Placental pericyte (primary cell): ENCODE data around the gene DBH. TPM values are rescaled to one million over a fixed set of nuclear protein-coding genes. Genes with fewer than 3 reads are reported as not detected.

Source experiments
- total RNA-seq: library from RNA; depleted of rRNA; stranded (reverse); fragments of >200 nt; gene quantifications from 2 replicates; pipeline ENCODE4 v1.2.3, GENCODE V29; 2012

DBH gene
- total RNA-seq, result not detected in 2 replicates

DNA sequence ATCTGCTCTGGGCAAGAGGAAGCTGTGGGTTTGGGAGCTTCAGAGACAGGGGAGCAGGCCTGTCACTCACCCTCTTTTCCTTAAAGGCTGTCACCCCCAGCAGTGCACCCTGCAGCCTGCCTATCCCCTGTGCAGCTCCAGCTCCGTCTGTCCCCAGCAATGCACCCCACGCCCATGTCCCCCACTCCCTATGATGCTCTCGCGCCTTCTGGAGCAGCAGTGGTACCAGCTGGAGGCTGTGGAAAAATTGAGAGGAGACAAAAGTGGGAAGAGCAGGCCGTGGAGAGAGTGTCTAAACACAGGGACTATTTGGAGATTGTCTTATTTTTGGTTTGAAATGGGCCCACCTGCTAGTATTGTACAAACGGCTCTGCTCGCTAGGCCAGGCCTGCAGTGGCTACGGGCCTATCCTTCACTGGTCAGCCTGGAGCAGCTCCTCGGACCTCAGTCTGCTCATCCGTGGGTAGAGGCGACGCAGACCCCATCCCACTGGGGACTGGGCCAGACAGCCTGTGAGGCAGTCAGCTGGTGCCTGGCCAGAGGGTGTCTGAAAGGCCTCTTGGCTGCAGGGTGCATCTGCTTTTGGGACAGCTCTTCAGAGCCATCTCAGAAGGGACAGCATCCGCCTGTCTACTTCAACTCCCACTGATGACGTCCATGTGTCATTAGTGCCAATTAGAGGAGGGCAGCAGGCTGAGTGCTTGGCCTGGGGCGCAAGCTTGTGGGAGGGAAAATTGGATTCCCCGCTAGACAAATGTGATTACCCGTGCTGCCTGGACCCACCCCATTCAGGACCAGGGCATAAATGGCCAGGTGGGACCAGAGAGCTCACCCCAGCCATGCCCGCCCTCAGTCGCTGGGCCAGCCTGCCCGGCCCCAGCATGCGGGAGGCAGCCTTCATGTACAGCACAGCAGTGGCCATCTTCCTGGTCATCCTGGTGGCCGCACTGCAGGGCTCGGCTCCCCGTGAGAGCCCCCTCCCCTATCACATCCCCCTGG, at the start of gene DBH:
DBH (plus strand) TSS at position 831 of the 999 bp plus-strand sequence; CDS start at position 840, 9 bp downstream.

DNA sequence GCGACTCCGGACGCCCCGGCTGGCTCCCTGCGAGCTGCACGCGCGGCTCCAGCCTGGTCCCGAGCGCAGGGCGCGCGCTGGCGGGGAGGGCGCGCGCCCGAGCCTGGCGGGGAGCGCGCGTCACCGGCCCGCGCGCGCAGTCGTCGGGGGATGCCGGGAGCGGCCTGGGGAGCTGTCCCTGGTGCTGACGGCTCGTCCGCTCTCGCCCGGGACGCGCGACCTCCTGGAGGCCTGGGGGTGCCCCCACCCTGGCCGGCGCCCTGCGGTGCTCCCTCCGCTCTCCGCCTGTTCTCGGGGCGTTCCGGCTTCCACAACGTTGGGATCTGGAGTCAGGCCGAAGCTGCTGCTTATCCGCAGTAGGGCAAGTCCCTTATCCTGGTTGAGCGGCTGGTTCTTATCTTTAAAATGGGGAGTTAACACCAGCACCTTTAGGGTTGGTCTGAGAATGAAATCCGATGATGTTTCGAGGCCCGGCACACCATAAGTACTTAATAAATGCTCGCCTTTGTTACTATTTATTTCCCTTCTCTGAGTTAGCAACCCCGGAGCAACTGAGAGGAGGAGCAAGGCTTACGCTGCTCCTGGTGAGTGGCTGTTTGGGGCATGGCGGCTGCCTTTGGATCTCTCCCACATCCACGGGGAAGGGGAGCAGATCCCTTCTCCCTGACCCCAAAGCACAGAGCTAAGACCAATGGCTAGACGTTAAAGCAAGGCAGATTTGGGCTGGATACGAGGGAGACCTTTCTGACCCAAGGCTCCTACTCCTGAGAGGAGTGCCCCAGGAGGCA, 26.7 kb upstream of the DBH start, which contains the start of gene FAM163B:
FAM163B (minus strand) TSS at position 79 of the 788 bp plus-strand sequence. CDS start 29,166 bp downstream, outside the sequence.

Other genes starting within 250 kb of the DBH start
- gene REXO4, start 218.4 kb upstream of the DBH start, total RNA-seq, result 15.0 and 22.8 TPM in 2 replicates
- gene ADAMTS13, start 214.0 kb upstream of the DBH start, total RNA-seq, result 0.57 and 0.88 TPM in 2 replicates
- 6.4 and 13.8 TPM in 2 replicates for gene CACFD1, start 176.4 kb upstream of the DBH start, total RNA-seq
- 48.4 and 79.4 TPM in 2 replicates for gene SLC2A6, start 157.3 kb upstream of the DBH start, total RNA-seq
- not detected in 2 replicates for gene MYMK, start 111.4 kb upstream of the DBH start, total RNA-seq
- gene ADAMTSL2, start 101.7 kb upstream of the DBH start, total RNA-seq, result 0.57 and 17.7 TPM in 2 replicates
- gene FAM163B, start 27.0 kb upstream of the DBH start, total RNA-seq, result 2.2 TPM in 1 of 2 replicates, not detected in the other
- gene SARDH, start 102.0 kb downstream of the DBH start, total RNA-seq, result 11.9 and 12.5 TPM in 2 replicates